Mononuclear cell (primary cell): ENCODE measurements around the gene ORC3. TPM values are rescaled to one million over a fixed set of nuclear protein-coding genes. Genes with fewer than 3 reads are reported as not detected.
"Not testable (repeated sequence)": the region's sequence is repeated elsewhere in the genome, so short reads cannot be mapped to it uniquely, and the experiment has no call there.

Experiments used
- H3K27me3 ChIP-seq: 2 replicates; pipeline ENCODE4 v1.6.0; 2011; ENCODE audit warnings: low read length, control low read depth; ENCODE audit not compliant: insufficient read depth
- H3K4me1 ChIP-seq: 2 replicates; pipeline ENCODE4 v1.5.1; 2011; ENCODE audit warnings: mild to moderate bottlenecking, low read length, control low read depth; ENCODE audit not compliant: insufficient read depth
- H3K4me3 ChIP-seq: 2 replicates; pipeline ENCODE4 v1.5.1; 2011; ENCODE audit warnings: mild to moderate bottlenecking, low read length, moderate library complexity
- H3K9me3 ChIP-seq: 2 replicates; pipeline ENCODE4 v1.5.1; 2011; ENCODE audit warnings: low read depth, mild to moderate bottlenecking, control low read depth, low read length
- total RNA-seq: library from RNA; depleted of rRNA; stranded (reverse); fragments of >200 nt; gene quantifications from one replicate; pipeline ENCODE4 v1.2.3, GENCODE V29; 2012

The ORC3 gene
- total RNA-seq, 1 donor: 19.3 TPM

GRCh38 chr6:87687296-87687695, 97.4 kb downstream of the ORC3 start:
- Histone ChIP-seq H3K27me3 (no peaks in the 10 kb centered on the region), H3K9me3 (no peaks in the 10 kb centered on the region), H3K4me3 (no peak overlapping the region), H3K4me1 (peaks cover 59% of the 10 kb centered on the region)

DNA sequence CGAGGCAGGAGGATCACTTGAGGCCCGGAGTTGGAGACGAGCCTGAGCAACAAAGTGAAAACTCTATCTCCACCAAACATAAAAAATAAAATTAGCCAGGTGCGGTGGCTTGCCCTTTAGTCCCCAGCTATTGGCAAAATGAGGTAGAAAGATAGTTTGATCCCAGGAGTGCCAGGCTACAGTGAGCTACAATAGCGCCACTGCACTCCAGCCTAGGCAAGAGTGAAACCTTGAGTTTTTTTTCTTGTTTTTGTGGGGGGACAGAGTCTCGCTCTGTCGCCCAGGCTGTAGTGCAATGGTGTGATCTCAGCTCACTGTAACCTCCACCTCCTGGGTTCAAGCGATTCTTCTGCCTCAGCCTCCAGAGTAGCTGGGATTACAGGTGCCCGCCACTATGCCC, 98.0 kb downstream of the ORC3 start:
- peaks cover 61% of the 10 kb centered on the region for H3K4me1 ChIP-seq
- H3K9me3 ChIP-seq: not testable (repeated sequence)

DNA sequence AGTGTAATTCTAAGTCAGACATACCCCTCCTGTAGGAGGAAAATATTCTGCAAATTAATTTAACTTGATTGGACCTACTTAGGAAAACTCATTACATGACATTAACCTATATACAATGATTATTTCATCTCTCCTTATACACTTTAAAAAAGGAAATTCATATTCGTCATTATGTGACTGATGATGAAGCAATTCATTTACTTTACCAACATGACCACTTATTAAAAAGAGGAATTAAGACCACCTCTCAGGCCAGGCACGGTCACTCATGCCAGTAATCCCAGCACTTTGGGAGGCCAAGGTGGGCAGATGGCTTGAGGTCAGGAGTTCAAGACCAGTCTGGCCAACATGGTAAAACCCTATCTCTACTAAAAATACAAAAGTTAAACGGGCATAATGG, 100.5 kb downstream of the ORC3 start:
- Histone ChIP-seq H3K4me3 (no peak overlapping the region), H3K27me3 (no peaks in the 10 kb centered on the region), H3K4me1 (peaks cover 65% of the 10 kb centered on the region), H3K9me3 (no peaks in the 10 kb centered on the region)

More for the DNA sequence above, 98.0 kb downstream of the ORC3 start:
- not testable (repeated sequence) for H3K4me3 ChIP-seq, H3K27me3 ChIP-seq

DNA sequence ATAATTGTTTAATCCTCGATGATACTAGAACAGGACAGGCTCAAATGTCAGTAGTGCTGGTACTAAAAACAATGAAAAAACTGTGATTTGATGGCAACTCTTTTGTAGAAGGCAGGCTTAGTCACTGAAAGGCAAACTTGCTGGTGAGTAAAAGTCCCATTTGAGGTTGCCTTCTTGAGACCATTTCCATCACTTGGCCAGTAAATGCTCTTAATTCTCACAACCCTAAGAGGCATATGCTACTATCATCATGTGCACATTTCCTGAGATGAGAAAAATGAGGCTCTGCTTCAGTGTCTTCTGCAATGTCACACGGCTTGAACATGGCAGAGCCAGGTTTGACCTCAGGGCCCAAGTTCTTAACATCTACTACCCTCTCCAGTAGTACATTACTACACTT, 102.2 kb downstream of the ORC3 start:
- no peaks in the 10 kb centered on the region for H3K9me3 ChIP-seq
- peaks cover 69% of the 10 kb centered on the region for H3K4me1 ChIP-seq
- H3K27me3 ChIP-seq: no peaks in the 10 kb centered on the region
- no peak overlapping the region for H3K4me3 ChIP-seq

DNA sequence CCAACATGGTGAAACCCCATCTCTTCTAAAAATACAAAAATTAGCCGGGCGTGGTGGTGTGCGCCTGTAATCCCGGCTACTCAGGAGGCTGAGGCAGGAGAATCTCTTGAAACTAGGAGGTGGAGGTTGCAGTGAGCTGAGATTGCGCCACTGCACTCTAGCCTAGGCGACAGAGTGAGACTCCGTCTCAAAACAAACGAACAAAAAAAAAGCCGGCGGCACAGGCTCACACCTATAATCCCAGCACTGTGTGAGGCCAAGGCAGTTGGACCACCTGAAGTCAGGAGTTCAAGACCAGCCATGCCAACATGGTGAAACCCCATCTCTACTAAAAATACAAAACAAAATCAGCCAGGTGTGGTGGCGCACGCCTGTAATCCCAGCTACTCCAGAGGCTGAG, 106.9 kb downstream of the ORC3 start:
- peaks cover 51% of the 10 kb centered on the region for H3K4me1 ChIP-seq
- H3K4me3 ChIP-seq, H3K9me3 ChIP-seq, H3K27me3 ChIP-seq: not testable (repeated sequence)

DNA sequence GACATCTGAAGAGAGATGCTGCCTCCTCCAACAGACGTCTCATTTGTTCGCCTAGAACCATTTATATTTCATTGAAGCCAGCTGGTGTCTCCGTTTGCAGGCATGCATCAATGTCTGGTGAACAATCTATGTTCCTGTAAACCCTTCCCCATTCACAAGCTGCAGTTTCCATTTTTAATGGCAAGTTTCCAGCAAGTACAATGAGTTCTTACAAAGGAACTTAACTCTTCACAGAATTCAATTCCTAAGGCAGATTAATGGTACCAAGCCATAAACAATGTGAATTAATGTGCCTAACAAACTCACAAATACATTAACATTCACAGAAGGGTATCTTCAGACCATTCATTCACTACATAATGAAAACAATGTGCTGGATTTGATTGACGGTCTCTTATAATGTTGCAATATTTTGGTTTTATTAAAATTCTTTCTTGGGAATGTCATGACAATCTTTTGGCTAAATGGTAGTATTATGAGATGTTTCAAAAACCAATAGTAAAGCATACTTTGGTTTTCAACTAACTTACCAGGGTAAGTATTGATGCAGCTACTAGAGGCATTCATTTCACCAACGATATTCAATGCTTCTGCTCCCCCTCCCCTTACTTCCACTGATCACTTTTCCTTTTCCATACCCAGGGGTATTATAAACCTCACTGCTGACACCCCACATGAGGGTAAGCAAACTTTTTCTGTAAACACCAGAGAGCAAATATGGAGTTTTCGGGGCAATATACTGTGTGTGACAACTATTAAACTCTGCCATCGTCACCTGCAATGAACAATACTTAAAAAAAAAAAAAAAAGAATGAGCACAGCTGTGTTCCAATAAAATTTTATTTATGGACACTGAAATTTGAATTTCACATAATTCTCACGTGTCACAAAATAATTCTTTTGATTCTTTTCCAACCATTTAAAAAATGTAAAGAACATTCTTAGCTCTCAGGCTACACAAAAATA, 107.9 kb downstream of the ORC3 start:
- no peaks in the 10 kb centered on the region for H3K9me3 ChIP-seq
- peaks cover 43% of the 10 kb centered on the region for H3K4me1 ChIP-seq
- H3K4me3 ChIP-seq: peak overlapping the region; percentile 19
- H3K27me3 ChIP-seq: no peaks in the 10 kb centered on the region

- Histone ChIP-seq H3K4me1 (peaks cover 41% of the 10 kb centered on the region), H3K9me3 (no peaks in the 10 kb centered on the region), H3K4me3 (peak overlapping the region; percentile 99), H3K27me3 (no peaks in the 10 kb centered on the region)
Measured at GRCh38 chr6:87698547-87699006, 108.6 kb downstream of the ORC3 start.

GRCh38 chr6:87699576-87699975, 109.6 kb downstream of the ORC3 start:
- Histone ChIP-seq H3K4me3 (peak overlapping the region; percentile 99), H3K27me3 (no peaks in the 10 kb centered on the region), H3K4me1 (peaks cover 40% of the 10 kb centered on the region), H3K9me3 (no peaks in the 10 kb centered on the region)

GRCh38 chr6:87700397-87701343, 110.7 kb downstream of the ORC3 start:
- H3K27me3 ChIP-seq: no peaks in the 10 kb centered on the region
- H3K9me3 ChIP-seq: no peaks in the 10 kb centered on the region
- H3K4me3 ChIP-seq: peak overlapping the region; percentile 99
- peaks cover 37% of the 10 kb centered on the region for H3K4me1 ChIP-seq

- H3K9me3 ChIP-seq: no peaks in the 10 kb centered on the region
Measured at GRCh38 chr6:87701344-87701675, 111.4 kb downstream of the ORC3 start.

DNA sequence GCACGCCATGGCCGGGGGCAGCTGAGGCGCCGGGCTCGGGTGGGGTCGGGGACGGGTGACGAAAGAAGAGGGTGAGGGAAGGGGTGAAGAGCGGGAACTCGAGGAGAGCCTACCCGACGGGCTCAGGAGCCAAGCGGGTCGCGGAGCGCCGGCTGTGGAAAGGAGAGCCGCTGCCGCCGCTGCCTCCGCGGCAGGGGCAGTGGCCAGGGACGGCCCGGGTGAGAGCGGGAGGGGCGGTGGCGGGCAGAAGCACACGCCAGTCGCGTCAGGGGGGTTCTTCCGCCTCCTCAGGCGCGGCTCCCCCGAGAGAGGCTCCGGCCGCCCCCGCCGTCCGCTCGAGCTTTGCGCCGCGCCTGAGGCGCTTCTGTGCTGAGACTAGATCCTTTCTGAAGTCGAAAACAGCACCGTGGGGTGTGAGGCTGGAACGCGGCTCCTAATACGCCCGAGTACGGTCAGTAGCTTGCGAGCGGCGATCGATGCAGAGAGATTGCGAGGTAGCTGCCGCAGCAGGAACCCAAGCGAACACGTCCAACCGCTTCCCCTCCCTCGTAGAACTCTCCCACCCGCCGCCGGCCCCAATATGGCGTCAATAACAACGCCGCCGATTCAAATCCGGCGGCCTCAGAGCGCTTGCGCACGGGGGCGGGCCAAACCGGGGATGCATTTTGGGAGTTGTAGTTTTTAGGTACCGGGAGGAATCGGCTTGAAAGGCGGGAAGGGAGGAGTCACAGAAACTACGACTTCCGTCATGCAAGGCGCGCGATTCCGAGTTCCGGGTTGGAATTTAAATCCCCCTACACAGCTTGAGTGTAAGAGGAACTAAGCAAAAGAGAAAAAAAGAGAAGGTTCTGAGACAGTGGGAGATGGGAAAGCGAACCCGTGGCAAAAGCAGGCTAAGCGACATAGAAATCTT, 112.0 kb downstream of the ORC3 start, which contains the start of gene AKIRIN2:
Gene AKIRIN2 (minus strand): TSS at position 558 of the 913 bp plus-strand sequence. CDS start 549 bp downstream, at position 9.
- Histone ChIP-seq H3K27me3 (no peaks in the 10 kb centered on the region), H3K9me3 (no peaks in the 10 kb centered on the region), H3K4me1 (peaks cover 30% of the 10 kb centered on the region), H3K4me3 (peak within 1 kb of the TSS; percentile 99)

More at GRCh38 chr6:87701344-87701675, 111.4 kb downstream of the ORC3 start:
- Histone ChIP-seq H3K27me3 (no peaks in the 10 kb centered on the region), H3K4me3 (peak overlapping the region; percentile 99), H3K4me1 (peaks cover 36% of the 10 kb centered on the region)

DNA sequence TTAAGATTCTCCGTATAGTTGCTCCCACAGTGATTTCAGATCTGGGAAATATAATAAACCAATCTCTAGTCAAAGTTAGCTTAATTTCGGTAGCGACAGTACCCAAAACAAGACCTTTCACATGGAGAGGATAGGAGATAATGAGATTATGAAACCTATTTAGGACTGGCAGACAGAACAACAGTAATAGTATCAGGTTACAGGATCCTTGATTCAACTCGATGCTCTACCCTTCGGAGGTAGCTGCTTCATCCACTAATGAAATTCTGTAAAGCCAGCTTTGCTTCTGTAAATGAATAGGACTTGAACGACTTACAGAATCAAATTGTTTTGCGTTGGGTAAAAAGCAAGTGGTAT, 112.6 kb downstream of the ORC3 start:
- Histone ChIP-seq H3K9me3 (no peaks in the 10 kb centered on the region), H3K4me1 (peaks cover 24% of the 10 kb centered on the region), H3K4me3 (peak overlapping the region; percentile 99), H3K27me3 (no peaks in the 10 kb centered on the region)

GRCh38 chr6:87703039-87703438, 113.1 kb downstream of the ORC3 start:
- H3K9me3 ChIP-seq, H3K27me3 ChIP-seq: not testable (repeated sequence)
- Histone ChIP-seq H3K4me3 (peak overlapping the region; percentile 99), H3K4me1 (peaks cover 19% of the 10 kb centered on the region)

GRCh38 chr6:87705070-87705691, 115.2 kb downstream of the ORC3 start:
- H3K27me3 ChIP-seq: no peaks in the 10 kb centered on the region
- H3K4me3 ChIP-seq: no peak overlapping the region
- H3K4me1 ChIP-seq: peaks cover 14% of the 10 kb centered on the region
- no peaks in the 10 kb centered on the region for H3K9me3 ChIP-seq
